ENCODE results near the gene PPP1R13B. TPM values are rescaled to one million over a fixed set of nuclear protein-coding genes. Genes with fewer than 3 reads are reported as not detected.

The PPP1R13B gene
- total RNA-seq, 1 donor: 7.3 TPM

GRCh38 chr14:103863245-103863644, 15.9 kb upstream of the PPP1R13B start:
- no peak for TF ChIP-seq CTCF (IDR thresholded peaks at IDR 0.05; ENCODE audit: insufficient read depth, low read depth, low read length)

GRCh38 chr14:103862393-103862782, 15.0 kb upstream of the PPP1R13B start:
- TF ChIP-seq CTCF (IDR thresholded peaks at IDR 0.05; ENCODE audit: insufficient read depth, low read depth, low read length): no peak
- peak overlapping the region; percentile 47 for H3K4me3 ChIP-seq (ENCODE audit: low read depth, low read length)
- peak; percentile 71 for DNase-seq (ENCODE audit: low read depth)

More at GRCh38 chr14:103863245-103863644, 15.9 kb upstream of the PPP1R13B start:
- no peak for DNase-seq (ENCODE audit: low read depth)
- H3K4me3 ChIP-seq (ENCODE audit: low read depth, low read length): no peak overlapping the region

GRCh38 chr14:103861413-103862392, 14.3 kb upstream of the PPP1R13B start:
- DNase-seq (ENCODE audit: low read depth): no peak
- peak overlapping the region; percentile 47 for H3K4me3 ChIP-seq (ENCODE audit: low read depth, low read length)
- TF ChIP-seq CTCF (IDR thresholded peaks at IDR 0.05; ENCODE audit: insufficient read depth, low read depth, low read length): no peak

GRCh38 chr14:103859416-103860202, 12.2 kb upstream of the PPP1R13B start:
- no peak for DNase-seq (ENCODE audit: low read depth)
- TF ChIP-seq CTCF (IDR thresholded peaks at IDR 0.05; ENCODE audit: insufficient read depth, low read depth, low read length): no peak
- H3K4me3 ChIP-seq (ENCODE audit: low read depth, low read length): no peak overlapping the region

GRCh38 chr14:103858063-103858781, 10.8 kb upstream of the PPP1R13B start:
- no peak for DNase-seq (ENCODE audit: low read depth)
- no peak overlapping the region for H3K4me3 ChIP-seq (ENCODE audit: low read depth, low read length)
- TF ChIP-seq CTCF (IDR thresholded peaks at IDR 0.05; ENCODE audit: insufficient read depth, low read depth, low read length): no peak

- no peak for TF ChIP-seq CTCF (IDR thresholded peaks at IDR 0.05; ENCODE audit: insufficient read depth, low read depth, low read length)
- no peak overlapping the region for H3K4me3 ChIP-seq (ENCODE audit: low read depth, low read length)
- DNase-seq (ENCODE audit: low read depth): no peak
These were observed 9.9 kb upstream of the PPP1R13B start for GRCh38 chr14:103857256-103857655.
